ENCODE data around the gene MOB2. TPM values are rescaled to one million over a fixed set of nuclear protein-coding genes. Genes with fewer than 3 reads are reported as not detected.

Gene MOB2
- total and polyA plus RNA-seq, 11 donors: 27.4 to 61.1 (median 44.7) TPM

DNA sequence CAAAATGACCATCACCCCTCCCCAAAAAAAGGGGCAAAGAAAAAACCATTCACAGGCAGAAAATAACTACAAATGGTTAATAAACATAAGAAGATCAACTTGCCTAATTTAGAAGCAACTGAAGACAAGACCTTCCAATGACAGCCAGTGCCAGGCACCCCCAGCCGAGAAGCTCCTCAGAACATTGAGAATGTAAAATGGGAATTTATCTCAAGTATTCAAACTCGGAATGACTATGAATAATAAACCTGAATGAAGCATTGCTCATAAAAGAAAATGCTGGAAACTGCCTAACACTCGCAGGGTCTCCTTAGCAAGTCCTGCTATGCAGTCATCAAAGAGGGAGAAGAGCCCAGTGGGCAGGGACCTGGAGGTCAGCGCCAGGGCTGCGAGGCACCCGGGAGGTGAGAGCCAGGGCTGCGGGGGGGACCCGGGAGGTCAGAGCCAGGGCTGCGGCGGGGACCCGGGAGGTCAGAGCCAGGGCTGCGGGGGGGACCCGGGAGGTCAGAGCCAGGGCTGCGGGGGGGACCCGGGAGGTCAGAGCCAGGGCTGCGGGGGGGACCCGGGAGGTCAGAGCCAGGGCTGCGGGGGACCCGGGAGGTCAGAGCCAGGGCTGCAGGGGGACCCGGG, 23.2 kb upstream of the MOB2 start:
- DNase-seq: peak in 1 of 5 donors; percentile 25
- Histone ChIP-seq H3K27me3 (no peaks in the 10 kb centered on the region), H3K27ac (no peak overlapping the region), H3K4me3 (no peak overlapping the region), H3K36me3 (peaks cover 0 to 7% (median 0%) of the 10 kb centered on the region in 9 donors), H3K4me1 (peaks cover 25 to 77% (median 60%) of the 10 kb centered on the region in 12 donors), H3K9me3 (no peaks in the 10 kb centered on the region)
- WGBS, 4 donors: 72 to 83% (median 80%) methylated on average over 12 to 20 of the region's 20 CpGs
- ATAC-seq: no peak
- TF ChIP-seq, protein P1, sequence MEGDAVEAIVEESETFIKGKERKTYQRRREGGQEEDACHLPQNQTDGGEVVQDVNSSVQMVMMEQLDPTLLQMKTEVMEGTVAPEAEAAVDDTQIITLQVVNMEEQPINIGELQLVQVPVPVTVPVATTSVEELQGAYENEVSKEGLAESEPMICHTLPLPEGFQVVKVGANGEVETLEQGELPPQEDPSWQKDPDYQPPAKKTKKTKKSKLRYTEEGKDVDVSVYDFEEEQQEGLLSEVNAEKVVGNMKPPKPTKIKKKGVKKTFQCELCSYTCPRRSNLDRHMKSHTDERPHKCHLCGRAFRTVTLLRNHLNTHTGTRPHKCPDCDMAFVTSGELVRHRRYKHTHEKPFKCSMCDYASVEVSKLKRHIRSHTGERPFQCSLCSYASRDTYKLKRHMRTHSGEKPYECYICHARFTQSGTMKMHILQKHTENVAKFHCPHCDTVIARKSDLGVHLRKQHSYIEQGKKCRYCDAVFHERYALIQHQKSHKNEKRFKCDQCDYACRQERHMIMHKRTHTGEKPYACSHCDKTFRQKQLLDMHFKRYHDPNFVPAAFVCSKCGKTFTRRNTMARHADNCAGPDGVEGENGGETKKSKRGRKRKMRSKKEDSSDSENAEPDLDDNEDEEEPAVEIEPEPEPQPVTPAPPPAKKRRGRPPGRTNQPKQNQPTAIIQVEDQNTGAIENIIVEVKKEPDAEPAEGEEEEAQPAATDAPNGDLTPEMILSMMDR (IDR thresholded peaks at IDR 0.05): no peak
- TF ChIP-seq POLR2A (IDR thresholded peaks at IDR 0.05): no peak
- intact Hi-C loops (cut with DNase I): loop anchor here in 8 of 10 donors (2.0 to 10.0 kb wide), 7 partner anchors 32 to 245 kb away; partner anchors contain the start of genes TOLLIP (in 2 of the 8) and BRSK2 (in 1 of the 8)

DNA sequence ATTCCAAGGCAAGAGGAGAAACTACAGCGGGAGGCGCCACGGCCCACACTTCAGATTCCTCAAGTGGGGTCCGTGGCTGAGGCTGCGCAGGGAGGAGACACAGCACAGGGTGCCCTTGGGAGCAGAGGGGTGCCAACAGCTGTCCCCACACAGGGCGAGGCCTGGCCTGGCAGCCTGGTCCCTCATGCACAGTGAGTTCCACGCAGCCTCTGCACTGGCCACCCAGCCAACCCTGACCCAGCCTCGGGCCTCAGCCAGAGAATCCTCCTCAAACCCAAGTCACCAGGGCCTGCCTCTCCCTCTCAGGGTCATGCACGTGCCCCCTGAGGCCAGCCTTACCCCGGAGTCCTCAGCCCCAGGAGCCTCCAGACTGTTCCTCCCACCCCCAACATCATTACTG, 22.4 kb upstream of the MOB2 start:
- no peak overlapping the region for H3K27ac ChIP-seq
- DNase-seq: peak in 1 of 5 donors; percentile 51
- intact Hi-C loops (cut with DNase I): no loop called here

DNA sequence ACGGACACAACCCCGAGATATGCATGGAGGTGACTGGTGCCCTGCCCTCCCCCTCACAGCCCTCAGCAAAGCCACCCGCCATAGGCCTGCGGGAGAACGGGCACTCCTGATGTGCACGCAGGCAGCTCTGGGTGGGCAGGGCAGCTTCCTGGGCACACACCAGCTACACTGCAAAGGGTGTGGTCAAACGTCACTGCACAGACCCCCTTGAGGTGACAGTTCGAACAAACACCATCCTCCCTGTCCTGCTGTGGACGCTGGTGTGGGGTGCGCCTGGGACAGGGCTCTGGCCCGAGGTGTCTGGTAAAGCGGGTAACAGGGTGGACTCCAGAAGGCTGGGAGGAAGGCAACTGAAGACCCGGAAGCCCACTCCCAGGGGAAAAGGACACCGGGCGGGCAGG, 21.9 kb upstream of the MOB2 start:
- DNase-seq (peak in 1 of 5 donors; percentile 59), ATAC-seq (no peak)
- WGBS, 4 donors: 57 to 72% (median 65%) methylated on average over 10 to 15 of the region's 15 CpGs
- H3K4me1 ChIP-seq: peaks cover 23 to 77% (median 60%) of the 10 kb centered on the region in 12 donors
- intact Hi-C loops (cut with DNase I): no loop called here
- H3K4me3 ChIP-seq: no peak overlapping the region
- TF ChIP-seq, protein P1 (IDR thresholded peaks at IDR 0.05): no peak
- no peak for TF ChIP-seq POLR2A (IDR thresholded peaks at IDR 0.05)
- no peaks in the 10 kb centered on the region for H3K9me3 ChIP-seq
- H3K36me3 ChIP-seq: peaks cover 0 to 7% (median 0%) of the 10 kb centered on the region in 9 donors
- no peaks in the 10 kb centered on the region for H3K27me3 ChIP-seq
- H3K27ac ChIP-seq: no peak overlapping the region

More for the DNA sequence above, 22.4 kb upstream of the MOB2 start:
- Histone ChIP-seq H3K4me3 (no peak overlapping the region), H3K36me3 (peaks cover 0 to 7% (median 0%) of the 10 kb centered on the region in 9 donors), H3K27me3 (no peaks in the 10 kb centered on the region), H3K4me1 (peaks cover 21 to 77% (median 60%) of the 10 kb centered on the region in 12 donors), H3K9me3 (no peaks in the 10 kb centered on the region)
- no peak for ATAC-seq
- no peak for TF ChIP-seq POLR2A (IDR thresholded peaks at IDR 0.05)
- TF ChIP-seq, protein P1 (IDR thresholded peaks at IDR 0.05): no peak
- 77 to 86% (median 83%) methylated on average over 9 to 10 of the region's 10 CpGs for WGBS, 4 donors

DNA sequence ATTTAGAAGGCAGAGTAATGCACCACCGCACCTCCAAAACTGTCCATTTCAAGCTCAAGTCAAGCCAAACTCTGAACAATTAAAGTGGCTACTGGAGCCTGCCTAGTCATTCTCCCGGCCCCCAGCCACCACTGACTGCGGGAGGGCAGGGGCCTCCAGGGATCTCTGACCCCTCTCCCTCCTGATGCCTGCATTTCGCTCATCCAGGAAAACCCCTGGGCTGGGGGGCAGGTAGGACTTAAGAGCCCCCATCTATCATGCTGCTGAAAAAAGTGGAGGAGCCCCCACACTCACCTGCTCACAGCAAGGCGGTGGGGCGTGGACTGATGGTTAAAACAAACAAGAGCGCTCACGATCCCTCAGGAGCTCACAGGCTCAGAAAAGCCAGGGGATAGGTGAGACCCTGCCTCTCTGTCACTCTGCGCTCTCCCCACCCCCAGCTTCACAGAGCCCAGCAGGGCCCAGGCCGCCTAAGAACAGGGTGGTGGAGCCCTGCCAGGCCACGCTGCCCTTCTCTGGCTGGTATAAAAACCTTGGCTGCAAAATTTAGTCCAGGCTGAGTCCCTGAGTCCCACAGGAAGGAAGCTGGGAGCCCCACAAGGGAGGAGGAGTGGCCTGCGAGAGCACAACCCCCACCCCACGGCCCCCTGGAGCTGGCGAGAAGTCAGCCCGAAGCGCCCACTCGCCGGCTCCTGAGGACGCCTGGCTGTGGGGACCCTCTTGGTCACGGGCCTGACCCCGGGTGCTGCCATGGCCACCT, 21.0 kb upstream of the MOB2 start:
- H3K4me3 ChIP-seq: no peak overlapping the region
- H3K9me3 ChIP-seq: no peaks in the 10 kb centered on the region
- DNase-seq: peak in 2 of 5 donors; percentile 61 to 67
- peaks cover 32 to 79% (median 65%) of the 10 kb centered on the region in 12 donors for H3K4me1 ChIP-seq
- 45 to 57% (median 49%) methylated on average over 14 to 21 of the region's 21 CpGs for WGBS, 4 donors
- H3K27me3 ChIP-seq: no peaks in the 10 kb centered on the region
- peak overlapping the region in 6 of 12 donors; percentile 5 to 51 (median 19) for H3K27ac ChIP-seq
- TF ChIP-seq, protein P1 (IDR thresholded peaks at IDR 0.05): no peak
- no peak for TF ChIP-seq POLR2A (IDR thresholded peaks at IDR 0.05)
- H3K36me3 ChIP-seq: peaks cover 0 to 7% (median 0%) of the 10 kb centered on the region in 9 donors
- intact Hi-C loops (cut with DNase I): no loop called here
- ATAC-seq: peak; percentile 13 to 44 (median 36)
